ENCODE results near the gene BRI3. TPM values are rescaled to one million over a fixed set of nuclear protein-coding genes. Genes with fewer than 3 reads are reported as not detected.
"Not testable (repeated sequence)": the region's sequence is repeated elsewhere in the genome, so short reads cannot be mapped to it uniquely, and the experiment has no call there.

Gene BRI3
- total RNA-seq, 2 experiments from 2014 or later = 49.4 to 49.9 TPM

DNA sequence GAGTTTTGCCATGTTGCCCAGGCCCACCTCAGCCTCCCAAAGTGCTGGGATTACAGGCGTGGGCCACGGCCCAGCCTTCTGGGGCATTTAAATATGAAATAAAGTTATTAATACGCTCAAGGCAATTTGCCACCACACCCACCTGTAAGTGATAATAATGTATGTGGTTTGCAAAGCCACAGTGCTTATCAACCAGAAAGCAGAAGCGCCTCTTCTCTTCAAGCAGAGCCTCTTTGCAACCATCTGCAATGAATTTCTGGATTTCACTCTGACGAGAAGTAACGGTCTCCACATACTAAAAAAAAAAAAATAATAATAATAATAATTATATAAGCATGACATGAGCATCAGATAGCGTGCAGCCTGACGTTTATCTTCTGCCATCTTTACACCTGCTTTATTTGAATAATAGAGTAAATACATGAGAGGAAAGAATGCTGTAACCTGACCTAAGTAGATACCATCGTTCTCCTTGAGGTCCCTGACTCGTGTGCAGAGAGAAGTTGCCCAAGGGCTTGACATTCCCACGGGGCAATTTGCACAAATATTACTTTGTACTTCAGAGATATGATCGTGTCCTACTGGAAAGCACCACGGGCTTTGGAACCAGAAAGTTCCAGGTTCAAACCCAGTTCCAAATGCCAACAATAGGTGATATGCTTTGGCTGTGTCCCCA lies 34.0 kb downstream of the BRI3 start:
- no peaks in the 10 kb centered on the region for H3K9me3 Mint-ChIP-seq
- ChIA-PET POLR2A (no interaction called here), CTCF (interaction anchor here (0.6 kb wide), 1 partner anchor 295 kb away, joined by 3 read pairs; no protein-coding TSS in a partner anchor)
- no peak overlapping the region for H3K27ac Mint-ChIP-seq
- no peaks in the 10 kb centered on the region for H3K4me1 Mint-ChIP-seq
- no peaks in the 10 kb centered on the region for H3K36me3 Mint-ChIP-seq (ENCODE audit: low read depth)
- H3K4me3 Mint-ChIP-seq = no peak overlapping the region
- no peak for DNase-seq
- H3K27me3 Mint-ChIP-seq = no peaks in the 10 kb centered on the region

DNA sequence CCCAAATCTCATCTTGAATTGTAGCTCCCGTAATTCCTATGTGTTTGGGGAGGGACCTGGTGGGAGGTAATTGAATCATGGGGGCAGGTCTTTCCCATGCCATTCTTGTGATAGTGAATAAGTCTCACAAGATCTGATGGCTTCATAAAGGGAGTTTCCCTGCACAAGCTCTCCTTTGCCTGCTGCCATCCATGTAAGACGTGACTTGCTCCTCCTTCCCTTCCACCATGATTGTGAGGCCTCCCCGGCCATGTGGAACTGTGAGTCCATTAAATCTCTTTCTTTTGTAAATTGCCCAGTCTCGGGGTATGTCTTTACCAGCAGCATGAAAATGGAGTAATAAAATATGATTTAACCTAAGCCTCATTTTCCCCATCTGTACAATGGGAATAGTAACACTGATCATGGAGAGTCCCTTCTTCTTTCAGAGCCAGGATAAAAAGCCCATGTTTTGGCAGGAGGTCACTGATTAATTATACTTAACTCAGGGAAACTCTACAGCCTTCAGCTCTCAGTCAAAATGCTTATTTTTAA lies 34.6 kb downstream of the BRI3 start:
- DNase-seq; CTCF ChIA-PET; H3K4me1 Mint-ChIP-seq; POLR2A ChIA-PET; H3K36me3 Mint-ChIP-seq (ENCODE audit: low read depth); H3K4me3 Mint-ChIP-seq; H3K27ac Mint-ChIP-seq; H3K9me3 Mint-ChIP-seq; H3K27me3 Mint-ChIP-seq: not testable (repeated sequence)

DNA sequence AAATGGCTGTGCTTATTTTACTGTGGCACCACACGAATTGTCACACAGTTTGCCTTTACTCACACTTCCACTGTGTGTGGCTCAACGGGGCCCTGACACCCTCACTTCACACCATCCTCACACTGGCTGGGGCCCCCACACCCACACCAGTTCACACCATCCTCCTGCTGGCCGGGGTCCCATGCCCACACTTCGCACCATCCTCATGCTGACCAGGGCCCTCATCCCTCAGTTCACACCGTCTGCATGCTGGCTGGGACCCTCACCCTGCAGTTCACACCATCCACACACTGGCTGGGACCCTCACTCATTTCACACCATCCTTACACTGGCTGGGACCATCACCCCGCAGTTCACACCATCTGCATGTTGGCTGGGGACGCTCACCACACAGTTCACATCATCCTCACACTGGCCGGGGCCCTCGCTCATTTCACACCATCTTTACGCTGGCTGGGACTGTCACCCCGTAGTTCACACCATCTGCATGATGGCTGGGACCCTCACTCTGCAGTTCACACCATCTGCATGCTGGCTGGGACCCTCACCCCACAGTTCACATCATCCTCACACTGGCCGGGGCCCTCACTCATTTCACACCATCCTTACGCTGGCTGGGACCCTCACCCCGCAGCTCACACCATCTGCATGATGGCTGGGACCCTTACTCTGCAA lies 36.0 kb downstream of the BRI3 start:
- no peaks in the 10 kb centered on the region for H3K4me1 Mint-ChIP-seq
- no peak overlapping the region for H3K27ac Mint-ChIP-seq
- DNase-seq = no peak
- no peaks in the 10 kb centered on the region for H3K9me3 Mint-ChIP-seq
- no peaks in the 10 kb centered on the region for H3K36me3 Mint-ChIP-seq (ENCODE audit: low read depth)
- no peaks in the 10 kb centered on the region for H3K27me3 Mint-ChIP-seq
- H3K4me3 Mint-ChIP-seq = no peak overlapping the region
- CTCF ChIA-PET = no interaction called here
- POLR2A ChIA-PET = no interaction called here

DNA sequence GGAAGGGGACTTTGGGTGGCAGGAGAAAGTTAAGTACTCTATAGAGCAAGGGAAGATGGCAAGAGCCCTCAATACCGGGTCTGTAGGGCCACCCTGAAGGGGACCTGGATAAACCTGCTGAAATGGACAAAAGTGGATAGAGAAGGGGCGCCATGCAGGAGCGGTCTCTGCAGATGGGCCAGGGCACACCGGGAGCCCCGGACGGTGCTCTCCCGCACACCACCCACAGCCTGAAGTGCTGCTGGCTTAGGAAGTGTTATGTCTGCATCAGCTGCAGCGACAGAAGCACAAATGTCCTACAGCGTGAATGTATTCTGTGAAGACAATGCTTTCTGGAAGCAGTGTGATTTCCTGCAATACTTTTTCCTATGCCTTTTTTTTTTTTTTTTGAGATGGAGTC lies 37.7 kb downstream of the BRI3 start:
- no peak overlapping the region for H3K27ac Mint-ChIP-seq

DNA sequence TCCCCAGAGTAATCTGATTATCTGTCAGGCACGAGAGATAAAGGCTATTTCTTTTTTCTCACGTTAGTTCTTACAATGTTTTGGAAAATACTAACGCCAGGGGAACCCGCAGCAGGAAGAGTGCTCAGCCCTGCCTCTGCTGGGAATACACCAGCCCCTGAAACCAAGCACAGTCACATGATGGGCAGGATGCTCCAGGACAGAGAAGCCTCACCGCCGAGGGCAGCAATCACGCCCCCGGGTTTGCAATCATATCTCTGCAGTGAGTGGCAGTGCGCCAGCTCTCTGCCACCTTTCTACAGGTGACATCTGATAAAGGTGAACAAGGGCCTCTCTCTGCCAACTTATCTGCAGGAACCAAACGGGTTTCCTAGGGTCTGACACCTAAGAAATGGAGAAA lies 39.8 kb downstream of the BRI3 start:
- H3K4me1 Mint-ChIP-seq = no peaks in the 10 kb centered on the region
- H3K4me3 Mint-ChIP-seq = no peak overlapping the region
- POLR2A ChIA-PET = no interaction called here
- DNase-seq = no peak
- CTCF ChIA-PET = no interaction called here
- no peak overlapping the region for H3K27ac Mint-ChIP-seq
- peaks cover 6% of the 10 kb centered on the region for H3K27me3 Mint-ChIP-seq
- H3K36me3 Mint-ChIP-seq (ENCODE audit: low read depth) = no peaks in the 10 kb centered on the region
- no peaks in the 10 kb centered on the region for H3K9me3 Mint-ChIP-seq

More for the DNA sequence above, 37.7 kb downstream of the BRI3 start:
- Mint-ChIP-seq H3K36me3 (ENCODE audit: low read depth) (no peaks in the 10 kb centered on the region), H3K27me3 (peaks cover 6% of the 10 kb centered on the region), H3K4me1 (no peaks in the 10 kb centered on the region), H3K9me3 (no peaks in the 10 kb centered on the region), H3K4me3 (no peak overlapping the region)
- CTCF ChIA-PET = interaction anchor here (0.7 kb wide), 1 partner anchor 36 kb away, joined by 3 read pairs; no protein-coding TSS in a partner anchor
- no peak for DNase-seq
- POLR2A ChIA-PET = no interaction called here

DNA sequence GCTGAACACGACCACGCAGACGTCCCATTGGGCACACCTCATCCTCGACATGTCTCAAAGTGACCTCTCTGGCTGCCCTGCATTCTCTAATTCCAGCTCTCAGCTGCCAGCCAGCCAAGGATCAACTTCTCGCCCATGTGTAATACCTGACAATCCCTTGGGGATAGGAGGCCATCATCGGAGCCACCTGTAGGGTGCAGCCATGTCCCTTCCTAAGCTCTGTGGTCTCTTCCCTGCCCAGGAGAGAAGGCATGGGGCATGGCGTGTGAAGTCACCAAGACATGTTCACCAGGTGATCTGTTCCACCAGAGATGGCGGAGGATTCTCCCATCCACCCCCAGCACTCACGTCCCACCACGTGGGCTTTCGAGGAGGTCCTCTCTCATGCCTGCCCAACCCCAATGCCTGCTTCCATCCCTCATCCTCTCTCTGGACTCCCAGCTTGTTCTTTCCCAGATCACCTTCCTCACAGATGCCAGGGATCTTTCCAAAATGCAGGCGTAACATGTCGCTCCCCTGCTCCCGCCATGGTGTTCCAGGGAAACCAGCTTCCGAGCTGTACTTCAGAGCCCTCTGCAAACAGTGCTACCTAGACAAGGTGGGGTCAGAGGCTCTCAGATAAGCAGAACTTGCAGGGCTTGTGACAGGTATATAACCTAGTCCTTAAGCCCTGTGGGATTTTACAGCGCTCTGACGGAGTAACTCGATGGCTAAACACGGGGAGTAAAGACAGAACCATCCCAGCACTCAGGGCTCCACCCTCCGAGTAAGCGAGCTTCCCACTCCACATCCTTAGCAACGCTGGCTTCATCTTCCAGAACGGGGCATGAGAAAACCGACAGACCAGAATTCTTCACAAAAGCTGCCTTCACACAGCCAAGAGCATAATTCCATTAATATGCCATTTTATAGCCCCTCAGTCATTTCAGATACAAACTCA lies 41.1 kb downstream of the BRI3 start:
- no peaks in the 10 kb centered on the region for H3K9me3 Mint-ChIP-seq
- no peak for DNase-seq
- no peaks in the 10 kb centered on the region for H3K36me3 Mint-ChIP-seq (ENCODE audit: low read depth)
- no peaks in the 10 kb centered on the region for H3K4me1 Mint-ChIP-seq
- POLR2A ChIA-PET = no interaction called here
- CTCF ChIA-PET = no interaction called here
- H3K4me3 Mint-ChIP-seq = no peak overlapping the region
- peaks cover 6% of the 10 kb centered on the region for H3K27me3 Mint-ChIP-seq
- H3K27ac Mint-ChIP-seq = no peak overlapping the region

DNA sequence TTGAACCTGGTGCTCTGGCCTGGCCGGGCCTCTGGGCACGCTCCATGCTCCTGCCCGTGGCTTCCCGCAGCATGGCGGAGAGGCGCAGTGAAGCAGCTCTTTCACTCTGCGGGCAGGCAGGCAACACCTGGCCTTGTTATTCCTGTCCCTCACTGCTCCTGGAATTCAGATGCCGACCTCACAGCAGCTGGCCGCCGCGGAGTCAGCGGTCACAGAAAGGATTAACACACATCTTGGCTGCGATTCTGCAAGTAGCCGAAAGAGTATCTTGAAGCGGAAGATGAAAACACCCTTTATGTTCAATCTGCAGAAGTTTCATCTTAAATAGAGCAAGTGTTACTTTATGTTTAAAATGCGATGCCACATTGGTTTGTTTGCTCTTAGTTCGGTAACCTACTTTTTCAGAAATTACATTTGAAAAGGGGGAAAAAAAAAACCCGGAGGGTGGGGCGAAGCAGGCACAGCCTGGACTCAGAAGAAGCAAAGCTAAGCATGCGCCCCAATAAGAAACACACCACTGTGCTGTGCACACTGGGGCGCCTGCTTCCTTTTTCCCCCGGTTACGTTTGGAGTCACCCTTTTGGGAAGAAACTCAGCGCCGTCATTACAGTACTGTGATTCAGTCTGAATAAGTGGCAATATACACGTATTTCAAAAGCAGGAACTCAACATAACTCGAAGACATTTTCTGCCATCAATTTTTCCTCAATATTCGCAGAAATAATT lies 42.3 kb downstream of the BRI3 start:
- Mint-ChIP-seq H3K36me3 (ENCODE audit: low read depth) (no peaks in the 10 kb centered on the region), H3K4me3 (no peak overlapping the region), H3K27me3 (peaks cover 6% of the 10 kb centered on the region), H3K4me1 (no peaks in the 10 kb centered on the region), H3K9me3 (no peaks in the 10 kb centered on the region), H3K27ac (no peak overlapping the region)
- POLR2A ChIA-PET = no interaction called here
- DNase-seq = no peak
- CTCF ChIA-PET = no interaction called here

DNA sequence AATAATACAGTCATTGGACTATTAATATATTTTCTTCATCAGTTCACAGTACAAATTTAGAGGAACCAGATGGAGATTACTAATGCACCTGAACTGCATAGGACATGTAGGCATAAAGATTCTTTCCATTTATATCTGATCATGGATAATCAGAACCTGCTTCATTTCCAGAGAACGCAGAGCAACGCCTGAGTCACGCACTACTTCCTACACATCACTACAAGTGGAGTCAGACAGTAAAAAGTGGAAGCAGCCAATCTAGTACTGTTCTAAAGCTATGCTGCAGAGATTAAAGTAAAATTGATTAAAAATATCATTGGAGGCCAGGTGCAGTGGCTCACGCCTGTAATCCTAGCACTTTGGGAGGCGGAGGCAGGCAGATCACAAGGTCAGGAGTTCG lies 43.3 kb downstream of the BRI3 start:
- peaks cover 6% of the 10 kb centered on the region for H3K27me3 Mint-ChIP-seq
- ChIA-PET CTCF (no interaction called here), POLR2A (no interaction called here)
- no peaks in the 10 kb centered on the region for H3K9me3 Mint-ChIP-seq
- no peaks in the 10 kb centered on the region for H3K36me3 Mint-ChIP-seq (ENCODE audit: low read depth)
- H3K27ac Mint-ChIP-seq = no peak overlapping the region
- H3K4me1 Mint-ChIP-seq = no peaks in the 10 kb centered on the region
- DNase-seq = no peak
- H3K4me3 Mint-ChIP-seq = no peak overlapping the region

DNA sequence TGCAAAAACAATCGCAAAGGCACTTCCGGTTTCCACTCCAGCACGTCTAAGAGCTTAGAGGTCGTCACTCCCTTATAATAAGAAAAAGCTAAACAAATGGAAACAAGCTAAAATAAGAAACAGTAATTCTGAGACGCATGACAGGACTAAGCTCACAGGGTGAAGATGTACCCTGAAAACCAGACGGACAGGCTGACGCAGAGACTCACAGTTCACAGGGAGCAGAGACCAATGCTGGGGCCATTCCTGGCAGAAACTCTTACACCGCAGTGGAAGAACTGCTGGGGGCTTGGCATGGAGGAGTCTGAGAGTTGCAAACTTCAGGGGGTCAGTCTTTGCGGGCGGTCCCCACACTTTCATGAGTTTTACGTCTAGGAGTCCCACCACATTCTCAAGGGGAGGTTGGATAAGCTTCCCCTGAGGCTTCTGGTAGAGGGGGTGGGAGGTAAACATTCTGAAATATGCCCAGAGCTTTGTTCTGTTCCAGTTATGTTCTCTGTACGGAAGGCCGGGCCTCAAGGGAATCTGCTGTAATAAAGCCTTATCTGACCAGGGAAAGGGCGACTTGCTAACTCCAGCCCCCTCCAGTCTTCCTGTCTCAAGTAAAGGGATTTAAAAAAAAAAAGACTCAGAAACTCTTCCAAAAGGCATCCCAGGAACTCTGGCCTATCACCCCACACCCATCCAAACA lies 47.8 kb downstream of the BRI3 start:
- ChIA-PET CTCF (no interaction called here), POLR2A (no interaction called here)
- no peaks in the 10 kb centered on the region for H3K36me3 Mint-ChIP-seq (ENCODE audit: low read depth)
- H3K27ac Mint-ChIP-seq = no peak overlapping the region
- no peaks in the 10 kb centered on the region for H3K27me3 Mint-ChIP-seq
- no peaks in the 10 kb centered on the region for H3K4me1 Mint-ChIP-seq
- H3K4me3 Mint-ChIP-seq = no peak overlapping the region
- DNase-seq = no peak
- H3K9me3 Mint-ChIP-seq = no peaks in the 10 kb centered on the region

DNA sequence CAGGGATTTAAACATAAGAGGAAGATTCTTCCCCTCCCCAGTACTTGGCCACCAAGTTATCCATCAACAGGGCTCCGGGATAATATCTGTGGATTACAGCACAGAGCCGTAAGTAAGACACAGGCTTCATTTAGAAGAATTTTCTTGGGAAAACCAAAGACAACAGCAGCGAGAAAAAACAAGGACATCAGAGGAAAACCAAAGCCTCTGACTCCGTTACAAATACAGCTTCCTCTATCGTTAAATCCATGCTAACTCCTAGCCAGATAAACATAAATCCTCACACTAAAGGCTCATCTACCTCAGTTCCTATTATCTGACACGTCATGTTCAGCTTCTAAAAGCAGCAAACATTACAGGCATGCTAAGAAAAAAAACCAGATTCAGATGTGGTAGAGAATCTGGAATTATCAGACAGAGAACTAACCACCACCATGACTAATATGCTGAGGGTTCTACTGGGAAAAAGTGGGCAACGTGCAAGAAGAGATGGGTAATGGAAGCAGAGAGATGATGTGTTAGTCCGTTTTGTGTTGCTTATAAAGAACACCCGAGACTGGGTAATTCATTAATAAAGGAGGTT lies 48.4 kb downstream of the BRI3 start:
- no peak for DNase-seq
- Mint-ChIP-seq H3K9me3 (no peaks in the 10 kb centered on the region), H3K36me3 (ENCODE audit: low read depth) (no peaks in the 10 kb centered on the region), H3K4me1 (no peaks in the 10 kb centered on the region), H3K27me3 (no peaks in the 10 kb centered on the region), H3K27ac (no peak overlapping the region), H3K4me3 (no peak overlapping the region)
- ChIA-PET CTCF (no interaction called here), POLR2A (no interaction called here)

DNA sequence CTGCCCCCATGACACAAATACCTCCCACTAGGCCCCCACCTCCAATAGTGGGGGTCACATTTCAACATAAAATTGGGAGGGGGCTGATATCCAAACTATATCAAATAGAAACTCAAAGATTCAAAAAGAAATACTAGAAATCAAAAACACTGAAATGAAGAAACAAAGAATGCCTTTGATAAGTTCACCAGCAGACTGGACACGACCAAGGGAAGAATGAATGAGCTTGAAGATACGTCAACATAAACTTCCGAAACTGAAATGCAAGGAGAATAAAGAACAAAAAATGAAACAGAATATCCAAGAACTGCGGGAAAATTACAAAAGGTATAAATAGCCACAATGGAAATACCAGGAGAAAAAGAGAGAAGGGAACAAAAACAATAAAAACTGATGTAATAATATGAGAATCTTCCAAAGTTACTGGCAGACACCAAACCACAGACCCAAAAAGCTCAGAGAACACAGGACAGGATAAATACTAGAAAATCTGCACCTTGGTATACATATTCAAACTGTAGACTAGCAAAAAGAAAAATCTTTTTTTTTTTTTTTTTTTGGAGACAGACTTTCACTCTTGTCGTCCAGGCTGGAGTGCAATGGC lies 49.5 kb downstream of the BRI3 start:
- ChIA-PET CTCF (no interaction called here), POLR2A (interaction anchor here (0.6 kb wide), 1 partner anchor 44 kb away, joined by 3 read pairs; no protein-coding TSS in a partner anchor)
- H3K27me3 Mint-ChIP-seq = no peaks in the 10 kb centered on the region
- H3K9me3 Mint-ChIP-seq = no peaks in the 10 kb centered on the region
- no peak overlapping the region for H3K4me3 Mint-ChIP-seq
- H3K36me3 Mint-ChIP-seq (ENCODE audit: low read depth) = no peaks in the 10 kb centered on the region
- DNase-seq = no peak
- no peak overlapping the region for H3K27ac Mint-ChIP-seq
- H3K4me1 Mint-ChIP-seq = no peaks in the 10 kb centered on the region

DNA sequence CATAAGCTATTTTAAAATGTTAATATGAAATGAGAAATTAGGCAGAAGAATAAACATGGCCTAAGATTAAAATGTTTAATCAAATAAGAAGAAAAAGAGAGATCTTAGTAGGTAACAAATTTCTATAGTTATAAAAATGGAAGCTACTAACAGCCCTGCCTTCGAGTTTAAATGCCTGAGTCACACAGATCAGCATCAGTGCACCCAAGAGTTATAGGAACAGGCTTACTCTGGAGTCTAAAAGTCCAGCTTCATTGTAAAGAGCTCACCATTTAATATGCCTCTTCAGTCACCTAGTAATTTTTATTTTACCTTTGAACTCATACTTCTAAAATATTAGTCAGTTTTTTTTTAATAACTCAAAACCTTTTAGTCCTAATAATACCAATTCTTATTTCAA lies 52.6 kb downstream of the BRI3 start:
- ChIA-PET CTCF (interaction anchor here (0.6 kb wide), 1 partner anchor 314 kb away, joined by 4 read pairs; no protein-coding TSS in a partner anchor), POLR2A (no interaction called here)
- H3K36me3 Mint-ChIP-seq (ENCODE audit: low read depth) = no peaks in the 10 kb centered on the region
- H3K27me3 Mint-ChIP-seq = no peaks in the 10 kb centered on the region
- H3K9me3 Mint-ChIP-seq = peaks cover under 1% of the 10 kb centered on the region
- H3K4me3 Mint-ChIP-seq = no peak overlapping the region
- H3K4me1 Mint-ChIP-seq = no peaks in the 10 kb centered on the region
- no peak for DNase-seq
- H3K27ac Mint-ChIP-seq = no peak overlapping the region

All from activated CD4-positive, alpha-beta memory T cell treated with anti-CD3 and anti-CD28 coated beads, Interleukin-2, amount 10 ng/mL, durations not matched to agents 7 days and 5 days (primary cell).